ENCODE data around the gene SIRPA. TPM values are rescaled to one million over a fixed set of nuclear protein-coding genes. Genes with fewer than 3 reads are reported as not detected.

Gene SIRPA
- 7.4 and 75.3 TPM in 2 replicates for total RNA-seq

DNA sequence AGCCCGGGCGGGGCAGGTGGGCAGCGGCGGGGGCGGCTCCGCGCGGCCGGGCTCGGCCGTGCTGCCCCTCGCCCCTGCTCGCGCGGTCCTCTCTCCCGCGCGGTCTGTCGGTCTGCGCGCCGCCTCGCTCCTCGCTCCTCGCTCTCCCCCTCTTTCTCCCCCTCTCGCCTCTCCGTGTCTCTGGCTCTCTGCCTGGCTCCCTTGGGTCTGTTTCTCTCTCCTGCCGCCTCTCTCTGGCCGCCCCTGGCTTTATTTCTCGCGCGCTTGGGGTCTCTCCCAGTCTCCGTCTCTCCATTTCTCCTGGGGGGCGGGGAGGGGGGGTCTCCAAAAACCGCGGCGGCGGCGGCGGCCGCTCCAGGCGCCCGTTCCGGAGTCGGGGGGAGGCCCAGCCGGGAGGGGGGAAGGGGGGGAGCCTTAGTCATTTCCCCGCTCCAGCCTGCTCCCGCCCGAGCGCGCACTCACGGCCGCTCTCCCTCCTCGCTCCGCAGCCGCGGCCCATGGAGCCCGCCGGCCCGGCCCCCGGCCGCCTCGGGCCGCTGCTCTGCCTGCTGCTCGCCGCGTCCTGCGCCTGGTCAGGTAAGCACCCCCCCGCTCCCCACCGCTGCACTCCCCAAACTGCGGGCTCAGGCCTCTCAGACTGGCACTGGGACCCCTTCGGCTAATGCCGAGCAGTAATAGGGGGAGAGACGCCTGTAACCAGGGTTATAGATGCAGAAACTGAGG is at the start of gene SIRPA:
TSS of gene SIRPA (plus strand) at position 457 of the 723 bp plus-strand sequence. CDS start at position 498, 41 bp downstream.

Other genes starting within 250 kb of the SIRPA start
- not detected in 2 replicates for gene SIRPG, start 237.6 kb upstream of the SIRPA start, total RNA-seq
- not detected in 2 replicates for gene PDYN, start 98.7 kb downstream of the SIRPA start, total RNA-seq
- 7.9 and 26.2 TPM in 2 replicates for gene STK35, start 206.4 kb downstream of the SIRPA start, total RNA-seq

All from bladder microvascular endothelial cell (primary cell).